ENCODE results near the gene DBF4. TPM values are rescaled to one million over a fixed set of nuclear protein-coding genes. Genes with fewer than 3 reads are reported as not detected.
A peak's percentile ranks its signal among the peaks of the same experiment; 100 is the strongest.

The DBF4 gene
- total and polyA plus RNA-seq, 9 of the 15 experiments (the other 6 are each of a cell fraction or from before 2014, with no cell fraction given), result 37.8 to 145 (median 104) TPM

DNA sequence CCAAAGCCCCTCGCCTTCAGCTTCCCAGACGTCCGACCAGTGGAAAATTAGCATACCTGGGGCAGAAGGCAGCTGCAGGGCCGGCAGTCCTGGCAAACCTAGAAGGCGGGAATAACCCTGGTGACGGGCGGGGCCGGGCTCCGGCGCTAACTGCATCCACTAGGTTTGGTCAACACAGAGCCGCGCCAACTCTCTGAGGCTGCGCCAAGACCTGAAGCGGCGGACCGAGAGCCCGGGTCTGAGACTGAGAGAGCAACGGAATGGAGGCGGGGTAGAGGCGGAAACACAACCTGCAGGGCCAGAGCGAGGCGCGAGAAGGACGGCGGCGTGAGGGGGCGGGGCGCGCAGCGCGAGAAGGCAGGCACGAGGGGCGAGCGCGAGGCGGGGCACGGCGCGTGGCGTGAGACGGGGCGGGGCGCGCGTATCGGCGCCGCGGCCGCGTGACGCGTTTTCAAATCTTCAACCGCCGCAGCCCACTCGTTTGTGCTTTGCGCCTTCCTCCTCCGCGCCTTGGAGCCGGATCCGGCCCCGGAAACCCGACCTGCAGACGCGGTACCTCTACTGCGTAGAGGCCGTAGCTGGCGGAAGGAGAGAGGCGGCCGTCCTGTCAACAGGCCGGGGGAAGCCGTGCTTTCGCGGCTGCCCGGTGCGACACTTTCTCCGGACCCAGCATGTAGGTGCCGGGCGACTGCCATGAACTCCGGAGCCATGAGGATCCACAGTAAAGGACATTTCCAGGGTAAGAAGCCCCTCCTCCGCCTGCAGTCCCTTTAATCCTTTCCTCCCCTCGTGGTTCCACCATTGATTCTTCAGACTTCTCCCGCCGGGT is at the start of gene DBF4, which contains the start of gene SLC25A40 (continued):
- TF ChIP-seq, protein P1, sequence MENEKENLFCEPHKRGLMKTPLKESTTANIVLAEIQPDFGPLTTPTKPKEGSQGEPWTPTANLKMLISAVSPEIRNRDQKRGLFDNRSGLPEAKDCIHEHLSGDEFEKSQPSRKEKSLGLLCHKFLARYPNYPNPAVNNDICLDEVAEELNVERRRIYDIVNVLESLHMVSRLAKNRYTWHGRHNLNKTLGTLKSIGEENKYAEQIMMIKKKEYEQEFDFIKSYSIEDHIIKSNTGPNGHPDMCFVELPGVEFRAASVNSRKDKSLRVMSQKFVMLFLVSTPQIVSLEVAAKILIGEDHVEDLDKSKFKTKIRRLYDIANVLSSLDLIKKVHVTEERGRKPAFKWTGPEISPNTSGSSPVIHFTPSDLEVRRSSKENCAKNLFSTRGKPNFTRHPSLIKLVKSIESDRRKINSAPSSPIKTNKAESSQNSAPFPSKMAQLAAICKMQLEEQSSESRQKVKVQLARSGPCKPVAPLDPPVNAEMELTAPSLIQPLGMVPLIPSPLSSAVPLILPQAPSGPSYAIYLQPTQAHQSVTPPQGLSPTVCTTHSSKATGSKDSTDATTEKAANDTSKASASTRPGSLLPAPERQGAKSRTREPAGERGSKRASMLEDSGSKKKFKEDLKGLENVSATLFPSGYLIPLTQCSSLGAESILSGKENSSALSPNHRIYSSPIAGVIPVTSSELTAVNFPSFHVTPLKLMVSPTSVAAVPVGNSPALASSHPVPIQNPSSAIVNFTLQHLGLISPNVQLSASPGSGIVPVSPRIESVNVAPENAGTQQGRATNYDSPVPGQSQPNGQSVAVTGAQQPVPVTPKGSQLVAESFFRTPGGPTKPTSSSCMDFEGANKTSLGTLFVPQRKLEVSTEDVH (IDR thresholded peaks at IDR 0.05; ENCODE audit: low read depth, partially characterized antibody), result peak; percentile 84
- TF ChIP-seq PHF8 (IDR thresholded peaks at IDR 0.05; ENCODE audit: borderline replicate concordance, low read length) (peak; percentile 88), FOXJ2 (tag; IDR thresholded peaks at IDR 0.05) (no peak; the same call in 1 of the 2 replicates), SMAD4 (CRISPR knock-in tag; conservative IDR thresholded peaks at IDR 0.05) (peak; percentile 86), ZNF282 (CRISPR knock-in tag; IDR thresholded peaks at IDR 0.05) (no peak), ZBTB11 (CRISPR knock-in tag; IDR thresholded peaks at IDR 0.05) (peak in 1 of 3 experiments; percentile 91; a peak in 1 of 6 replicates), RHOXF2B (CRISPR knock-in tag; conservative IDR thresholded peaks at IDR 0.05) (no peak), OTX1 (CRISPR knock-in tag; IDR thresholded peaks at IDR 0.05) (peak; percentile 84), E2F1 (CRISPR knock-in tag; IDR thresholded peaks at IDR 0.05) (peak; percentile 81; the same call in 1 of the 2 replicates), SOX6 (IDR thresholded peaks at IDR 0.05) (peak; percentile 85), HMG20B (CRISPR knock-in tag; IDR thresholded peaks at IDR 0.05) (no peak), ZC3H8 (IDR thresholded peaks at IDR 0.05) (no peak), GABPA (tag; conservative IDR thresholded peaks at IDR 0.05; ENCODE audit: low read depth) (peak; percentile 89), TAF9B (IDR thresholded peaks at IDR 0.05; ENCODE audit: partially characterized antibody) (peak; percentile 53), SMARCE1 (IDR thresholded peaks at IDR 0.05) (no peak), CTBP1 (IDR thresholded peaks at IDR 0.05; ENCODE audit: borderline replicate concordance) (peak; percentile 96), ETS1 (conservative IDR thresholded peaks at IDR 0.05; ENCODE audit: control insufficient read depth, low read depth, low read length) (peak; percentile 92; the same call in 1 of the 2 replicates)
- TF ChIP-seq, protein P2, sequence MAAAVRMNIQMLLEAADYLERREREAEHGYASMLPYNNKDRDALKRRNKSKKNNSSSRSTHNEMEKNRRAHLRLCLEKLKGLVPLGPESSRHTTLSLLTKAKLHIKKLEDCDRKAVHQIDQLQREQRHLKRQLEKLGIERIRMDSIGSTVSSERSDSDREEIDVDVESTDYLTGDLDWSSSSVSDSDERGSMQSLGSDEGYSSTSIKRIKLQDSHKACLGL (CRISPR knock-in tag; IDR thresholded peaks at IDR 0.05; ENCODE audit: borderline replicate concordance, poor library complexity, severe bottlenecking), result no peak

All from K562 (cell line).